Measurements from ENCODE around the gene DDX28. TPM values are rescaled to one million over a fixed set of nuclear protein-coding genes. Genes with fewer than 3 reads are reported as not detected.

DDX28 gene
- total and polyA plus RNA-seq, 4 donors = 7.6 to 11.6 (median 8.4) TPM

DNA sequence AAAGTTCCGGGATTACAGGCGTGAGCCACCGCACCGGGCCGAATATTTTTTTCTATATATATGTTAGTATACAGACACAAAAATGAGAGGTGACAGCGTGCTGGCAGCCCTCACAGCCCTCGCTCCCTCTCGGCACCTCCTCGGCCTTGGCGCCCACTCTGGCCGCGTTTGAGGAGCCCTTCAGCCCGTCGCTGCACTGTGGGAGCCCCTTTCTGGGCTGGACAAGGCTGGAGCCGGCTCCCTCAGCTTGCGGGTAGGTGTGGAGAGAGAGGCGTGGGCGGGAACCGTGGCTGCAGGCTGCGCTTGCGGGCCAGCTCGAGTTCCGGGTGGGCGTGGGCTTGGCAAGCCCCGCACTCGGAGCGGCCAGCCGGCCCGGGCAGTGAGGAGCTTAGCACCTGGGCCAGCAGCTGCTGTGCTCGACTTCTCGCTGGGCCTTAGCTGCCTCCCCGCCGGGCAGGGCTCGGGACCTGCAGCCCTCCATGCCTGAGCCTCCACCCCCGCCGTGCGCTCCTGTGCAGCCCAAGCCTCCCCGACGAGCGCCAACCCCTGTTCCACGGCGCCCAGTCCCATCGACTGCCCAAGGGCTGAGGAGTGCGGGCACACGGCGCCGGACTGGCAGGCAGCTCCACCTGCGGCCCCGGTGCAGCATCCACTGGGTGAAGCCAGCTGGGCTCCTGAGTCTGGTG is 40.9 kb downstream of the DDX28 start:
- Histone ChIP-seq H3K36me3 (ENCODE audit: control insufficient read depth in 4 of 4, insufficient read depth in 3 of 4, low read depth in 1 of 4, low read length in 3 of 4) (no peaks in the 10 kb centered on the region), H3K4me3 (ENCODE audit: low read depth in 1 of 3, low read length in 3 of 3) (no peak overlapping the region), H3K4me1 (ENCODE audit: control insufficient read depth in 4 of 4, insufficient read depth in 4 of 4, low read length in 3 of 4) (no peaks in the 10 kb centered on the region), H3K9ac (ENCODE audit: low read depth in 1 of 2, low read length in 2 of 2) (no peak overlapping the region), H3K27ac (ENCODE audit: low read depth in 1 of 2, low read length in 2 of 2) (no peak overlapping the region), H3K9me3 (ENCODE audit: control insufficient read depth in 4 of 4, low read length in 3 of 4) (no peaks in the 10 kb centered on the region), H3K27me3 (ENCODE audit: control insufficient read depth in 4 of 4, insufficient read depth in 4 of 4, low read length in 3 of 4) (no peaks in the 10 kb centered on the region)
- DNase-seq (ENCODE audit: low spot score) = no peak
- WGBS = 96% methylated on average over 49 of the region's 49 CpGs
- TF ChIP-seq NR2F2 (IDR thresholded peaks at IDR 0.05) = no peak
- no peak for TF ChIP-seq EGR1 (IDR thresholded peaks at IDR 0.05; ENCODE audit: low read depth in 2 of 2)
- TF ChIP-seq GABPA (IDR thresholded peaks at IDR 0.05 in 1 of 2, conservative IDR thresholded peaks at IDR 0.05 in 1 of 2) = no peak
- no peak for TF ChIP-seq YY1 (IDR thresholded peaks at IDR 0.05)
- TF ChIP-seq FOXA1 (IDR thresholded peaks at IDR 0.05) = no peak
- TF ChIP-seq CTCF (IDR thresholded peaks at IDR 0.05; ENCODE audit: low read depth, low read length, missing input control) = no peak
- TF ChIP-seq, protein P1, sequence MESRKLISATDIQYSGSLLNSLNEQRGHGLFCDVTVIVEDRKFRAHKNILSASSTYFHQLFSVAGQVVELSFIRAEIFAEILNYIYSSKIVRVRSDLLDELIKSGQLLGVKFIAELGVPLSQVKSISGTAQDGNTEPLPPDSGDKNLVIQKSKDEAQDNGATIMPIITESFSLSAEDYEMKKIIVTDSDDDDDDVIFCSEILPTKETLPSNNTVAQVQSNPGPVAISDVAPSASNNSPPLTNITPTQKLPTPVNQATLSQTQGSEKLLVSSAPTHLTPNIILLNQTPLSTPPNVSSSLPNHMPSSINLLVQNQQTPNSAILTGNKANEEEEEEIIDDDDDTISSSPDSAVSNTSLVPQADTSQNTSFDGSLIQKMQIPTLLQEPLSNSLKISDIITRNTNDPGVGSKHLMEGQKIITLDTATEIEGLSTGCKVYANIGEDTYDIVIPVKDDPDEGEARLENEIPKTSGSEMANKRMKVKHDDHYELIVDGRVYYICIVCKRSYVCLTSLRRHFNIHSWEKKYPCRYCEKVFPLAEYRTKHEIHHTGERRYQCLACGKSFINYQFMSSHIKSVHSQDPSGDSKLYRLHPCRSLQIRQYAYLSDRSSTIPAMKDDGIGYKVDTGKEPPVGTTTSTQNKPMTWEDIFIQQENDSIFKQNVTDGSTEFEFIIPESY (IDR thresholded peaks at IDR 0.05) = no peak
- TF ChIP-seq HNF4G (IDR thresholded peaks at IDR 0.05) = no peak
- no peak for TF ChIP-seq SP1 (IDR thresholded peaks at IDR 0.05)
- TF ChIP-seq MAX (IDR thresholded peaks at IDR 0.05) = no peak
- TF ChIP-seq RXRA (IDR thresholded peaks at IDR 0.05) = no peak
- no peak for TF ChIP-seq REST (IDR thresholded peaks at IDR 0.05)
- TF ChIP-seq RAD21 (IDR thresholded peaks at IDR 0.05) = no peak
- no peak for TF ChIP-seq FOXA2 (IDR thresholded peaks at IDR 0.05)

GRCh38 chr16:67979955-67980678 is 42.9 kb downstream of the DDX28 start, which contains the start of gene DPEP3:
Gene DPEP3 (minus strand): TSS chr16:67980499. CDS start chr16:67980380, 119 bp downstream.
- 63% methylated on average over 62 of the region's 62 CpGs for WGBS
- no peak within 1 kb of the TSS for H3K4me3 ChIP-seq (ENCODE audit: low read depth in 1 of 3, low read length in 3 of 3)
- no peak within 1 kb of the TSS for H3K27ac ChIP-seq (ENCODE audit: low read depth in 1 of 2, low read length in 2 of 2)
- DNase-seq (ENCODE audit: low spot score) = no peak
- H3K27me3 ChIP-seq (ENCODE audit: control insufficient read depth in 4 of 4, insufficient read depth in 4 of 4, low read length in 3 of 4) = no peaks in the 10 kb centered on the region
- no peaks in the 10 kb centered on the region for H3K36me3 ChIP-seq (ENCODE audit: control insufficient read depth in 4 of 4, insufficient read depth in 3 of 4, low read depth in 1 of 4, low read length in 3 of 4)
- no peaks in the 10 kb centered on the region for H3K4me1 ChIP-seq (ENCODE audit: control insufficient read depth in 4 of 4, insufficient read depth in 4 of 4, low read length in 3 of 4)
- H3K9ac ChIP-seq (ENCODE audit: low read depth in 1 of 2, low read length in 2 of 2) = no peak within 1 kb of the TSS
- no peaks in the 10 kb centered on the region for H3K9me3 ChIP-seq (ENCODE audit: control insufficient read depth in 4 of 4, low read length in 3 of 4)
- TF ChIP-seq REST (IDR thresholded peaks at IDR 0.05) = no peak
- no peak for TF ChIP-seq ATF3 (IDR thresholded peaks at IDR 0.05)
- no peak for TF ChIP-seq FOXA2 (IDR thresholded peaks at IDR 0.05)
- no peak for TF ChIP-seq MAX (IDR thresholded peaks at IDR 0.05)
- TF ChIP-seq HNF4A (conservative IDR thresholded peaks at IDR 0.05) = no peak
- no peak for TF ChIP-seq CTCF (IDR thresholded peaks at IDR 0.05; ENCODE audit: low read depth, low read length, missing input control)
